NCI-H446 treated with DMSO at 0.1 percent for 48 hours (cell line): ENCODE measurements around the gene TPRN.

ENCODE experiments used
- DNase-seq: peaks from one replicate; lab custom pipeline; 2025; lab: John Stamatoyannopoulos, UW

Gene TPRN

GRCh38 chr9:137160716-137161557, 39.6 kb downstream of the TPRN start:
- no peak for DNase-seq

- no peak for DNase-seq
Measured at GRCh38 chr9:137160054-137160425, 40.5 kb downstream of the TPRN start.

- no peak for DNase-seq
Measured at GRCh38 chr9:137159105-137160053, 41.2 kb downstream of the TPRN start.

GRCh38 chr9:137158625-137159024, 41.9 kb downstream of the TPRN start:
- DNase-seq: no peak

- DNase-seq: no peak
Measured at GRCh38 chr9:137157618-137158415, 42.7 kb downstream of the TPRN start.

GRCh38 chr9:137156567-137157375, 43.8 kb downstream of the TPRN start:
- no peak for DNase-seq

- no peak for DNase-seq
Measured at GRCh38 chr9:137152844-137153405, 47.6 kb downstream of the TPRN start.

- peak; percentile 32 for DNase-seq
Measured at GRCh38 chr9:137150617-137151457, 49.7 kb downstream of the TPRN start.

GRCh38 chr9:137149942-137150616, 50.5 kb downstream of the TPRN start:
- DNase-seq: peak; percentile 21

- DNase-seq: no peak
Measured at GRCh38 chr9:137149363-137149762, 51.2 kb downstream of the TPRN start.

- DNase-seq: no peak
Measured at GRCh38 chr9:137148661-137149060, 51.9 kb downstream of the TPRN start.

GRCh38 chr9:137148242-137148641, 52.3 kb downstream of the TPRN start:
- DNase-seq: no peak

GRCh38 chr9:137147793-137148160, 52.8 kb downstream of the TPRN start:
- DNase-seq: no peak

GRCh38 chr9:137147091-137147792, 53.3 kb downstream of the TPRN start:
- no peak for DNase-seq

GRCh38 chr9:137146527-137146918, 54.0 kb downstream of the TPRN start:
- no peak for DNase-seq

- no peak for DNase-seq
Measured at GRCh38 chr9:137145731-137146526, 54.6 kb downstream of the TPRN start.

- no peak for DNase-seq
Measured at GRCh38 chr9:137143459-137143858, 57.1 kb downstream of the TPRN start.
